Keratinocyte (primary cell): ENCODE measurements around the gene MYO19. TPM values are rescaled to one million over a fixed set of nuclear protein-coding genes. Genes with fewer than 3 reads are reported as not detected.

Experiments
- DNase-seq: peaks from one replicate; pipeline ENCODE4 v3.0.0-alpha.2; 2011; ENCODE audit warnings: low read depth, missing footprints, low spot score
- FAIRE-seq: peaks from 2 replicates; lab custom pipeline; 2011; peaks lifted over from hg19 to GRCh38; lab: Jason Lieb, UNC
- H2AFZ ChIP-seq: 2 replicates; pipeline ENCODE4 v1.6.0; 2012; ENCODE audit warnings: low read length, control low read depth, inconsistent platforms; ENCODE audit not compliant: control insufficient read depth
- H3K27ac ChIP-seq: 2 replicates; pipeline ENCODE4 v1.5.1; 2011; ENCODE audit warnings: low read length; ENCODE audit not compliant: control insufficient read depth, insufficient read depth
- H3K27me3 ChIP-seq: 3 replicates; pipeline ENCODE4 v1.6.0; 2011; ENCODE audit warnings: low read length; ENCODE audit not compliant: control insufficient read depth, insufficient read depth; ENCODE audit errors: extremely low read depth
- H3K36me3 ChIP-seq, 2 experiments: 2 replicates in 1 of 2; 3 replicates in 1 of 2; pipeline ENCODE4 v1.5.1; 2011; ENCODE audit warnings: low read length in 2 of 2, mild to moderate bottlenecking in 1 of 2; ENCODE audit not compliant: control insufficient read depth in 2 of 2, insufficient read depth in 2 of 2; ENCODE audit errors: extremely low read depth in 1 of 2
- H3K4me1 ChIP-seq: 3 replicates; pipeline ENCODE4 v1.5.1; 2011; ENCODE audit warnings: low read length; ENCODE audit not compliant: control insufficient read depth, insufficient read depth; ENCODE audit errors: extremely low read depth
- H3K4me2 ChIP-seq: 3 replicates; pipeline ENCODE4 v1.6.0; 2011; ENCODE audit warnings: low read depth, low read length; ENCODE audit not compliant: control insufficient read depth, insufficient read depth; ENCODE audit errors: extremely low read depth
- H3K4me3 ChIP-seq, 3 experiments: fragments of 200-600 bp in 1 of 3; sonication (generic) in 1 of 3; 2 replicates in 2 of 3; 3 replicates in 1 of 3; pipeline ENCODE4 v1.5.1; 2011 to 2016; ENCODE audit warnings: low read length in 3 of 3, mild to moderate bottlenecking in 3 of 3, control low read depth in 2 of 3, inconsistent platforms in 1 of 3, low read depth in 1 of 3, mixed read lengths in 1 of 3, mixed run types in 1 of 3, moderate library complexity in 1 of 3; ENCODE audit not compliant: control insufficient read depth in 2 of 3, insufficient read depth in 2 of 3; ENCODE audit errors: extremely low read depth in 1 of 3
- H3K79me2 ChIP-seq: 2 replicates; pipeline ENCODE4 v1.6.0; 2012; ENCODE audit warnings: low read length; ENCODE audit not compliant: control insufficient read depth, insufficient read depth
- H3K9ac ChIP-seq: 3 replicates; pipeline ENCODE4 v1.6.0; 2011; ENCODE audit warnings: low read length; ENCODE audit not compliant: control insufficient read depth, insufficient read depth; ENCODE audit errors: extremely low read depth
- H3K9me1 ChIP-seq: 3 replicates; pipeline ENCODE4 v1.6.0; 2011; ENCODE audit warnings: low read length; ENCODE audit not compliant: control insufficient read depth, insufficient read depth; ENCODE audit errors: extremely low read depth
- H3K9me3 ChIP-seq: 2 replicates; pipeline ENCODE4 v1.5.1; 2012; ENCODE audit warnings: low read depth, low read length; ENCODE audit not compliant: control insufficient read depth
- H4K20me1 ChIP-seq: 3 replicates; pipeline ENCODE4 v1.6.0; 2011; ENCODE audit warnings: low read length; ENCODE audit not compliant: control insufficient read depth, insufficient read depth; ENCODE audit errors: extremely low read depth
- EZH2 ChIP-seq: IDR thresholded peaks from one replicate; pipeline ENCODE4 v1.6.1; 2012; ENCODE audit warnings: inconsistent platforms, mild to moderate bottlenecking, low read length, moderate library complexity
- dilution Hi-C: fragments of 300-500 bp; cut with MboI; formaldehyde crosslinking; loops from one replicate; pipeline ENCODE4 v1.7.0; 2020; ENCODE audit warnings: low sequenced_read_pairs; ENCODE audit not compliant: extremely low pct_ligation_motif_present
- polyA minus RNA-seq, 3 experiments: library from RNA; depleted of rRNA, polyadenylated mRNA; stranded (reverse); fragments of >200 nt; gene quantifications; 1 replicate in 1 of 3; 2 replicates in 1 of 3; 3 replicates in 1 of 3; pipeline ENCODE4 v1.2.3, GENCODE V29; 2011
- polyA plus RNA-seq, 5 experiments: library from polyadenylated mRNA; depleted of rRNA in 3 of 5; stranded (reverse) in 3 of 5; stranded (forward) in 1 of 5; unstranded in 1 of 5; fragments of >200 nt; gene quantifications; 1 replicate in 1 of 5; 2 replicates in 3 of 5; 3 replicates in 1 of 5; pipeline versions ENCODE4 v1.2.1 to v1.2.3, GENCODE V29; 2011 to 2012; ENCODE audit warnings: missing spikeins in 2 of 5, low read depth in 1 of 5, low replicate concordance in 1 of 5
- TF ChIP-seq, protein P1 (sequence below), 3 experiments: IDR thresholded peaks in 1 of 3; conservative IDR thresholded peaks in 1 of 3; optimal IDR thresholded peaks in 1 of 3; 2 replicates in 2 of 3; 3 replicates in 1 of 3; pipeline versions ENCODE3 to v1.5.1; 2011; ENCODE audit warnings: low read length in 3 of 3, mild to moderate bottlenecking in 3 of 3, moderate library complexity in 2 of 3, control low read depth in 1 of 3, inconsistent platforms in 1 of 3; ENCODE audit not compliant: insufficient read depth in 2 of 3; ENCODE audit errors: extremely low read depth in 1 of 3

The MYO19 gene, protein sequence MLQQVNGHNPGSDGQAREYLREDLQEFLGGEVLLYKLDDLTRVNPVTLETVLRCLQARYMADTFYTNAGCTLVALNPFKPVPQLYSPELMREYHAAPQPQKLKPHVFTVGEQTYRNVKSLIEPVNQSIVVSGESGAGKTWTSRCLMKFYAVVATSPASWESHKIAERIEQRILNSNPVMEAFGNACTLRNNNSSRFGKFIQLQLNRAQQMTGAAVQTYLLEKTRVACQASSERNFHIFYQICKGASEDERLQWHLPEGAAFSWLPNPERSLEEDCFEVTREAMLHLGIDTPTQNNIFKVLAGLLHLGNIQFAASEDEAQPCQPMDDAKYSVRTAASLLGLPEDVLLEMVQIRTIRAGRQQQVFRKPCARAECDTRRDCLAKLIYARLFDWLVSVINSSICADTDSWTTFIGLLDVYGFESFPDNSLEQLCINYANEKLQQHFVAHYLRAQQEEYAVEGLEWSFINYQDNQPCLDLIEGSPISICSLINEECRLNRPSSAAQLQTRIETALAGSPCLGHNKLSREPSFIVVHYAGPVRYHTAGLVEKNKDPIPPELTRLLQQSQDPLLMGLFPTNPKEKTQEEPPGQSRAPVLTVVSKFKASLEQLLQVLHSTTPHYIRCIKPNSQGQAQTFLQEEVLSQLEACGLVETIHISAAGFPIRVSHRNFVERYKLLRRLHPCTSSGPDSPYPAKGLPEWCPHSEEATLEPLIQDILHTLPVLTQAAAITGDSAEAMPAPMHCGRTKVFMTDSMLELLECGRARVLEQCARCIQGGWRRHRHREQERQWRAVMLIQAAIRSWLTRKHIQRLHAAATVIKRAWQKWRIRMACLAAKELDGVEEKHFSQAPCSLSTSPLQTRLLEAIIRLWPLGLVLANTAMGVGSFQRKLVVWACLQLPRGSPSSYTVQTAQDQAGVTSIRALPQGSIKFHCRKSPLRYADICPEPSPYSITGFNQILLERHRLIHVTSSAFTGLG
- polyA plus RNA-seq (47.9 to 59.4 TPM (median 49.7 TPM) in 3 replicates), polyA minus RNA-seq (72.2 to 162 TPM (median 93.9 TPM) in 3 replicates)
- polyA plus RNA-seq (2011; ENCODE audit: low read depth), result 20.4 TPM
- polyA plus RNA-seq (2011; cell fraction: cytosol; rRNA removed), result 26.0 and 26.5 TPM in 2 replicates
- polyA plus RNA-seq (2011; cell fraction: nucleus; rRNA removed), result 152 and 177 TPM in 2 replicates
- 33.1 and 42.2 TPM in 2 replicates for polyA plus RNA-seq (2012; ENCODE audit: low replicate concordance)
- polyA minus RNA-seq (2011; cell fraction: cytosol; rRNA and poly(A)+ RNA removed), result 38.8 TPM
- polyA minus RNA-seq (2011; cell fraction: nucleus; rRNA and poly(A)+ RNA removed), result 48.7 and 95.7 TPM in 2 replicates

DNA sequence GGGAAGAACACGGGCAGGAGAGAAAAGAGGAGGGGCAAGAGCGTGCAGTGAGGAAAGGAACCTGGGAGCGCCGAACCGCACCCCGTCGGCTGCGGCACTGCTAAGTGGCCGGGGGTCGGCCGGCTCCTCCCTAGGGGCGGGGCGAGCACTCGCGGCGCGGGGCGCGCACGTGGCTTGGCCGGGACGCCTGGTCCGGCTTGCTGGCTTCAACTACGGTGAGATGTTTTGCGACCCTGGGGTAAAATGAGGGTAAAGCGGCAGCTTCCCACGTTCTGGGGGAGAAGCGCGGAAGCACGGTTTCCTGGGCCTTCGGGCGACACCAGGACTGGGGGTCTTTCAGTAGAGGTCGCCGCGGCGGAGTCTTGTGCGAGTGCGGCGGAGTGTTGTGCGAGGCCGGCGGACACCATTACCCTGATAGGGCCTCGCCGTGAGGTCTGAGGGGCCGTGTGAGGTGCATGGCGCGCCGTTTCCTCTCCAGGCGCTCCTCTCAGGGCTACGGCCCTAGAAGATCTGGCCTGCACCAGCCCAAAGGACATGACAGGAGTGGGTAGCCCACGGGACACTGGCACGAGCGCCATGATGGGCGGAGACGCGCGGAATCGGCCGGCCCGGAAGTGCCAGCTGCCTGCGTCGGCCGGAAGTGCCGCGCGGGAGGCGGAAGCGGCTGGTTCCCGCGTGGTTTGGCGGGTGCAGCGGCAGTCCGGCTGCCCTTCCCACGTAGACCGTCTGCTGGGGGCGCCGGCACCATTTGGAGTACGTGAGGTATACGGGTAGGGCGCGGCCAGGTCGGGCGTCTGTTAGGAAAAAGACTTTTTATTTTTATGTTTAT lies at the start of gene MYO19, which contains the start of gene PIGW:
Gene MYO19, minus strand, starts transcription at position 29 of the 829 bp plus-strand sequence. CDS start 2,330 bp downstream, outside the sequence.
Gene PIGW, plus strand, starts transcription at position 148 of the 829 bp plus-strand sequence. CDS start 2,115 bp downstream, outside the sequence.
- DNase-seq (peak; percentile 67), FAIRE-seq (no peak)
- H3K4me3 ChIP-seq, result peak within 1 kb of the TSS; percentile 63 to 91 (median 79)
- H3K9me3 ChIP-seq, result no peaks in the 10 kb centered on the region
- H3K27ac ChIP-seq, result peak within 1 kb of the TSS; percentile 99
- no peaks in the 10 kb centered on the region for H4K20me1 ChIP-seq
- H3K79me2 ChIP-seq, result peaks cover 20% of the 10 kb centered on the region
- H3K9ac ChIP-seq, result peak within 1 kb of the TSS; percentile 99
- H3K27me3 ChIP-seq, result no peaks in the 10 kb centered on the region
- H3K4me1 ChIP-seq, result peaks cover 32% of the 10 kb centered on the region
- H3K4me2 ChIP-seq, result peak within 1 kb of the TSS; percentile 82
- H3K36me3 ChIP-seq, result peaks cover 14 to 29% of the 10 kb centered on the region in 2 experiments
- peaks cover 4% of the 10 kb centered on the region for H3K9me1 ChIP-seq
- no peak for TF ChIP-seq EZH2
- TF ChIP-seq, protein P1, sequence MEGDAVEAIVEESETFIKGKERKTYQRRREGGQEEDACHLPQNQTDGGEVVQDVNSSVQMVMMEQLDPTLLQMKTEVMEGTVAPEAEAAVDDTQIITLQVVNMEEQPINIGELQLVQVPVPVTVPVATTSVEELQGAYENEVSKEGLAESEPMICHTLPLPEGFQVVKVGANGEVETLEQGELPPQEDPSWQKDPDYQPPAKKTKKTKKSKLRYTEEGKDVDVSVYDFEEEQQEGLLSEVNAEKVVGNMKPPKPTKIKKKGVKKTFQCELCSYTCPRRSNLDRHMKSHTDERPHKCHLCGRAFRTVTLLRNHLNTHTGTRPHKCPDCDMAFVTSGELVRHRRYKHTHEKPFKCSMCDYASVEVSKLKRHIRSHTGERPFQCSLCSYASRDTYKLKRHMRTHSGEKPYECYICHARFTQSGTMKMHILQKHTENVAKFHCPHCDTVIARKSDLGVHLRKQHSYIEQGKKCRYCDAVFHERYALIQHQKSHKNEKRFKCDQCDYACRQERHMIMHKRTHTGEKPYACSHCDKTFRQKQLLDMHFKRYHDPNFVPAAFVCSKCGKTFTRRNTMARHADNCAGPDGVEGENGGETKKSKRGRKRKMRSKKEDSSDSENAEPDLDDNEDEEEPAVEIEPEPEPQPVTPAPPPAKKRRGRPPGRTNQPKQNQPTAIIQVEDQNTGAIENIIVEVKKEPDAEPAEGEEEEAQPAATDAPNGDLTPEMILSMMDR (optimal IDR thresholded peaks at IDR 0.05 in 1 of 3, IDR thresholded peaks at IDR 0.05 in 1 of 3, conservative IDR thresholded peaks at IDR 0.05 in 1 of 3; ENCODE audit: extremely low read depth in 1 of 3, insufficient read depth in 2 of 3, low read length in 3 of 3), result peak in 1 of 3 experiments; percentile 24
- peak within 1 kb of the TSS; percentile 71 for H2AFZ ChIP-seq
- dilution Hi-C loops, result no loop called here

DNA sequence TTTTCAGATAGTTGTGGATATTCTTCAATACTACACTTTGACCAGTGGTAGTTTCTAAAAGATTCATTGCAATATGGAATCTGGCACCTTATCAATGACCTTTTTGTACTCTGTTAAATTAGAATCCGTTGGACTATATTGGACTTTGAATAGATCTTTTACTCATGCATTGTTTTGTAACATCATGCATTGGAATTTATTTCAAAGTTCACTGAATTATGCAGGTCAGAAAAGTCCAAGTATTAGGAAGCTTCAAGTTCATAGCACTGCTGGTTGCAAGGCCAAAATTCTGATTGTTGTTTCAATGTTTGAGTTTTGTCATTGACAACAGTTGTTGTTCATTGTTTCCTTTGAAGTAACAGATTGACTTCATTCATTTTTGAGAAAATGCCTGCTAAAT lies 49.1 kb upstream of the MYO19 start:
- TF ChIP-seq, protein P1 (optimal IDR thresholded peaks at IDR 0.05 in 1 of 3, IDR thresholded peaks at IDR 0.05 in 1 of 3, conservative IDR thresholded peaks at IDR 0.05 in 1 of 3; ENCODE audit: extremely low read depth in 1 of 3, insufficient read depth in 2 of 3, low read length in 3 of 3), result no peak
- TF ChIP-seq EZH2, result no peak
- Histone ChIP-seq H3K9me1 (no peaks in the 10 kb centered on the region), H3K9me3 (no peaks in the 10 kb centered on the region), H3K79me2 (peaks cover 9% of the 10 kb centered on the region), H2AFZ (no peak overlapping the region), H3K4me1 (peaks cover 2% of the 10 kb centered on the region), H3K9ac (no peak overlapping the region), H4K20me1 (no peaks in the 10 kb centered on the region), H3K27me3 (no peaks in the 10 kb centered on the region), H3K36me3 (peaks cover 27 to 38% of the 10 kb centered on the region in 2 experiments), H3K4me3 (no peak overlapping the region), H3K4me2 (no peak overlapping the region), H3K27ac (no peak overlapping the region)
- FAIRE-seq, result no peak
- DNase-seq, result no peak
- dilution Hi-C loops, result no loop called here
